Testis (tissue), 2 donors: ENCODE measurements around the gene SEPHS1.
"Not testable (repeated sequence)": the region's sequence is repeated elsewhere in the genome, so short reads cannot be mapped to it uniquely, and the experiment has no call there.

Source experiments
- CTCF ChIP-seq, 3 experiments: fragments of 450-650 bp in 2 of 3; fragments of 200-600 bp in 1 of 3; sonication (generic) in 1 of 3; IDR thresholded peaks; one replicate each; pipeline ENCODE4 v1.5.1; 2016 to 2019; ENCODE audit warnings: antibody characterized with exemption in 3 of 3, mild to moderate bottlenecking in 2 of 3, moderate library complexity in 1 of 3
- POLR2A ChIP-seq: fragments of 450-650 bp; IDR thresholded peaks from one replicate; pipeline ENCODE4 v1.6.1; 2017; ENCODE audit warnings: antibody characterized with exemption, mild to moderate bottlenecking, moderate library complexity

DNA sequence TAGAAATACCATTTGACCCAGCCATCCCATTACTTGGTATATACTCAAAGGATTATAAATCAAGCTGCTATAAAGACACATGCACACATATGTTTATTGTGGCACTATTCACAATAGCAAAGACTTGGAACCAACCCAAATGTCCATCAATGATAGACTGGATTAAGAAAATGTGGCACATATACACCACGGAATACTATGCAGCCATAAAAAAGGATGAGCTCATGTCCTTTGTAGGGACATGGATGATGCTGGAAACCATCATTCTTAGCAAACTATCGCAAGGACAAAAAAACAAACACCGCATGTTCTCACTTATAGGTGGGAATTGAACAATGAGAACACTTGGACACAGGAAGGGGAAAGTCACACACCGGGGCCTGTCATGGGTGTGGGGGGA, 31.0 kb upstream of the SEPHS1 start:
- not testable (repeated sequence) for TF ChIP-seq CTCF (IDR thresholded peaks at IDR 0.05); POLR2A
